ENCODE results near the gene BCAS3. TPM values are rescaled to one million over a fixed set of nuclear protein-coding genes. Genes with fewer than 3 reads are reported as not detected.

The BCAS3 gene
- total RNA-seq, 1 experiment from 2014 or later = 26.3 TPM

DNA sequence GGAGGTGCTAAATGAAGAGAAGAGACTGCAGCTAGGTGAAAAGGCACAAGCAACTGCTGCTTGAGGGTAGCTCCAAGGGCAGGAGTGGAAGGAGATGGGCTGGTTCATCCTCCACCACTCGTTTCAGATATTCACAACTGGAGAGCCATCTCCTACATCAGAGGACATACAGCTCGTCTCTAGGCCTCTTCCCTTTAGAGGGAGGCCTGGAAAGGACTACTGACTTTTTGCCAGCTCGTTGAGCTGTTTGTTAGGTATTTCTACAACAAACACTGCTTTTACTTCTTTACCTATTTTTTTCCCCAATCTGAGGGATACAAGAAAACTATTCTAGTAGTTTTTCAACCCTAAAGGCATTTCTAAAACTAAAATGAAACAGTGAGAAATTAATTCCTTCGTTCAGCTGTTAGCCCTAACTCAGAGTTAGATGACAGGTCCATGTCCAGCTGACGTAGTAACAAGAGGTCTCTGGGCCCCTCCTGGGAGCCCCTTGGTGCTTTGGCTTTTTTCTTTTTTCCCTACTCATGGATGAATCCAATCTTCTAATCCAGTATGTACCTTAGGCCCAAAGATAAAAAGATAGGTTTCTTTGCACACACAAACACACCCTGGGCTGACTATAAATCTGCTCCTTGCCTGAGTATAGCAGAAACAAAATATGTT is 674.2 kb downstream of the BCAS3 start:
- Histone ChIP-seq H3K9me2 (ENCODE audit: insufficient read depth) (no peaks in the 10 kb centered on the region), H3K27ac (ENCODE audit: low read depth, low read length) (no peak overlapping the region), H3K4me1 (ENCODE audit: control insufficient read depth in 1 of 2, insufficient read depth in 2 of 2, low read length in 2 of 2) (peaks cover 6 to 8% of the 10 kb centered on the region in 2 experiments), H3K9me3 (ENCODE audit: control insufficient read depth in 1 of 2, insufficient read depth in 1 of 2, low read depth in 1 of 2, low read length in 2 of 2) (no peaks in the 10 kb centered on the region), H3K27me3 (ENCODE audit: insufficient read depth, low read length) (no peaks in the 10 kb centered on the region), H4K20me1 (ENCODE audit: insufficient read depth) (no peaks in the 10 kb centered on the region), H3K4me3 (replicated peaks in 1 of 2; ENCODE audit: low read depth in 1 of 2, low read length in 2 of 2) (no peak overlapping the region), H2AFZ (ENCODE audit: low read depth, low read length, poor library complexity, severe bottlenecking) (no peak overlapping the region), H3K79me2 (ENCODE audit: insufficient read depth, low read length) (no peaks in the 10 kb centered on the region), H3K9ac (ENCODE audit: low read length) (no peak overlapping the region), H3K4me2 (ENCODE audit: low read length) (no peak overlapping the region), H3K36me3 (ENCODE audit: control insufficient read depth in 1 of 2, insufficient read depth in 2 of 2, low read length in 2 of 2) (no peaks in the 10 kb centered on the region)
- RAD21 ChIA-PET (ENCODE audit: low non-redundant PET in 1 of 2, low total read pairs in 2 of 2, uncharacterized antibody in 2 of 2, unreplicated experiment in 2 of 2) = no interaction called here
- intact Hi-C loops (cut with micrococcal nuclease) = no loop called here
- POLR2A ChIA-PET = no interaction called here
- no peak for ATAC-seq
- CTCF ChIA-PET = interaction anchor here (1.1 kb wide), 1 partner anchor 380 kb away, joined by 3 read pairs; no protein-coding TSS in a partner anchor
- DNase-seq (ENCODE audit: low read depth, low spot score) = no peak
- TF ChIP-seq ELF1 (IDR thresholded peaks at IDR 0.05; ENCODE audit: borderline replicate concordance, low read depth) = no peak
- TF ChIP-seq EGR1 (IDR thresholded peaks at IDR 0.05; ENCODE audit: low read depth) = no peak
- TF ChIP-seq TCF7L2 (IDR thresholded peaks at IDR 0.05; ENCODE audit: borderline replicate concordance, extremely low read depth, insufficient read depth, insufficient read length) = no peak
- TF ChIP-seq CEBPB (IDR thresholded peaks at IDR 0.05; ENCODE audit: low read depth) = no peak
- TF ChIP-seq SRF (IDR thresholded peaks at IDR 0.05; ENCODE audit: low read depth) = no peak
- TF ChIP-seq, protein P1, sequence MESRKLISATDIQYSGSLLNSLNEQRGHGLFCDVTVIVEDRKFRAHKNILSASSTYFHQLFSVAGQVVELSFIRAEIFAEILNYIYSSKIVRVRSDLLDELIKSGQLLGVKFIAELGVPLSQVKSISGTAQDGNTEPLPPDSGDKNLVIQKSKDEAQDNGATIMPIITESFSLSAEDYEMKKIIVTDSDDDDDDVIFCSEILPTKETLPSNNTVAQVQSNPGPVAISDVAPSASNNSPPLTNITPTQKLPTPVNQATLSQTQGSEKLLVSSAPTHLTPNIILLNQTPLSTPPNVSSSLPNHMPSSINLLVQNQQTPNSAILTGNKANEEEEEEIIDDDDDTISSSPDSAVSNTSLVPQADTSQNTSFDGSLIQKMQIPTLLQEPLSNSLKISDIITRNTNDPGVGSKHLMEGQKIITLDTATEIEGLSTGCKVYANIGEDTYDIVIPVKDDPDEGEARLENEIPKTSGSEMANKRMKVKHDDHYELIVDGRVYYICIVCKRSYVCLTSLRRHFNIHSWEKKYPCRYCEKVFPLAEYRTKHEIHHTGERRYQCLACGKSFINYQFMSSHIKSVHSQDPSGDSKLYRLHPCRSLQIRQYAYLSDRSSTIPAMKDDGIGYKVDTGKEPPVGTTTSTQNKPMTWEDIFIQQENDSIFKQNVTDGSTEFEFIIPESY (IDR thresholded peaks at IDR 0.05; ENCODE audit: extremely low read depth, insufficient replicate concordance, low read length) = no peak
- no peak for TF ChIP-seq POLR2AphosphoS5 (IDR thresholded peaks at IDR 0.05; ENCODE audit: low read depth, low read length)
- no peak for TF ChIP-seq EZH2 (IDR thresholded peaks at IDR 0.05)
- TF ChIP-seq RAD21 (IDR thresholded peaks at IDR 0.05; ENCODE audit: low read depth) = no peak
- no peak for TF ChIP-seq FOSL1 (IDR thresholded peaks at IDR 0.05; ENCODE audit: low read depth)
- TF ChIP-seq ZFX (IDR thresholded peaks at IDR 0.05) = no peak
- TF ChIP-seq CBX3 (IDR thresholded peaks at IDR 0.05; ENCODE audit: low read depth) = no peak
- BruUV-seq (replicated peaks) = no TSS peak

Measured in HCT116 (cell line).